H1 (cell line): ENCODE data around the gene FRRS1L.

Experiments
- EZH2 ChIP-seq: fragments of 200-600 bp; sonication (generic); IDR thresholded peaks from 2 replicates; pipeline ENCODE4 v1.7.1; 2012; ENCODE audit warnings: low read depth, mild to moderate bottlenecking, moderate library complexity, low read length, inconsistent platforms; ENCODE audit not compliant: severe bottlenecking
- JUN ChIP-seq: IDR thresholded peaks from 2 replicates; pipeline ENCODE4 v1.6.1; 2011; ENCODE audit warnings: low read depth, mild to moderate bottlenecking, improper control_type of control experiment, low read length
- POLR2A ChIP-seq, 2 experiments: IDR thresholded peaks; 1 replicate in 1 of 2; 2 replicates in 1 of 2; pipeline ENCODE4 v1.6.1; 2011; ENCODE audit warnings: low read depth in 2 of 2, low read length in 2 of 2, mild to moderate bottlenecking in 2 of 2; ENCODE audit errors: control extremely low read depth in 1 of 2
- YY1 ChIP-seq: IDR thresholded peaks from 2 replicates; pipeline ENCODE4 v1.6.1; 2011; ENCODE audit warnings: low read depth, mild to moderate bottlenecking, low read length
- TF ChIP-seq, protein P1 (sequence below): IDR thresholded peaks from 2 replicates; pipeline ENCODE4 v1.6.1; 2011; ENCODE audit warnings: low read length, improper control_type of control experiment
- TF ChIP-seq, protein P2 (sequence below), 3 experiments: IDR thresholded peaks; 1 replicate in 2 of 3; 2 replicates in 1 of 3; pipeline versions ENCODE4 v1.5.1 to v1.6.1; 2011; ENCODE audit warnings: low read length in 3 of 3, mild to moderate bottlenecking in 3 of 3, inconsistent platforms in 2 of 3, low read depth in 1 of 3, moderate library complexity in 1 of 3; ENCODE audit not compliant: insufficient read depth in 1 of 3; ENCODE audit errors: control extremely low read depth in 1 of 3
- TF ChIP-seq, protein P3 (sequence below): IDR thresholded peaks from 2 replicates; pipeline ENCODE4 v1.6.1; 2012; ENCODE audit warnings: low read length, inconsistent platforms
- TF ChIP-seq, protein P4 (sequence below): IDR thresholded peaks from 2 replicates; pipeline ENCODE4 v1.6.1; 2011; ENCODE audit warnings: low read depth, mild to moderate bottlenecking, low read length; ENCODE audit not compliant: insufficient read depth

DNA sequence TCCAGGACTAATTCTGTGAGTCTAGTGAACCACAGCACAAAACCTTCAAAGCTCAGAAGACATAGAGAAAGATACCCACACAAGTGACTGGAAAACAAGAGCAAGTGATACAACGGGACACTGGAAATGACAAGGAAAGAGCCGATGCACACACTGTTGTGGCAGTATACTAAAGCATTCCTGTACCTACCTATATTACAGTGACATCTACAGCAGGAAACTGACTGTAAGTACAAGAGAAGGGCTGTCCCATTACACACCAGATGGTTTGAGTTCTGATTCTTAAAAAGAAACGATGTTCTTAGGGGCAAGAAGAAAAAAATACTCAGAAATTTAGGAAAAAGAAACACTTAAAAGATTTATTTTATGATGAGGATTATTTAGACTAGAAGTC is 65.8 kb downstream of the FRRS1L start:
- TF ChIP-seq, protein P1, sequence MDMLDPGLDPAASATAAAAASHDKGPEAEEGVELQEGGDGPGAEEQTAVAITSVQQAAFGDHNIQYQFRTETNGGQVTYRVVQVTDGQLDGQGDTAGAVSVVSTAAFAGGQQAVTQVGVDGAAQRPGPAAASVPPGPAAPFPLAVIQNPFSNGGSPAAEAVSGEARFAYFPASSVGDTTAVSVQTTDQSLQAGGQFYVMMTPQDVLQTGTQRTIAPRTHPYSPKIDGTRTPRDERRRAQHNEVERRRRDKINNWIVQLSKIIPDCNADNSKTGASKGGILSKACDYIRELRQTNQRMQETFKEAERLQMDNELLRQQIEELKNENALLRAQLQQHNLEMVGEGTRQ = no peak
- no peak for TF ChIP-seq EZH2
- no peak for TF ChIP-seq JUN
- no peak for TF ChIP-seq YY1
- TF ChIP-seq, protein P2, sequence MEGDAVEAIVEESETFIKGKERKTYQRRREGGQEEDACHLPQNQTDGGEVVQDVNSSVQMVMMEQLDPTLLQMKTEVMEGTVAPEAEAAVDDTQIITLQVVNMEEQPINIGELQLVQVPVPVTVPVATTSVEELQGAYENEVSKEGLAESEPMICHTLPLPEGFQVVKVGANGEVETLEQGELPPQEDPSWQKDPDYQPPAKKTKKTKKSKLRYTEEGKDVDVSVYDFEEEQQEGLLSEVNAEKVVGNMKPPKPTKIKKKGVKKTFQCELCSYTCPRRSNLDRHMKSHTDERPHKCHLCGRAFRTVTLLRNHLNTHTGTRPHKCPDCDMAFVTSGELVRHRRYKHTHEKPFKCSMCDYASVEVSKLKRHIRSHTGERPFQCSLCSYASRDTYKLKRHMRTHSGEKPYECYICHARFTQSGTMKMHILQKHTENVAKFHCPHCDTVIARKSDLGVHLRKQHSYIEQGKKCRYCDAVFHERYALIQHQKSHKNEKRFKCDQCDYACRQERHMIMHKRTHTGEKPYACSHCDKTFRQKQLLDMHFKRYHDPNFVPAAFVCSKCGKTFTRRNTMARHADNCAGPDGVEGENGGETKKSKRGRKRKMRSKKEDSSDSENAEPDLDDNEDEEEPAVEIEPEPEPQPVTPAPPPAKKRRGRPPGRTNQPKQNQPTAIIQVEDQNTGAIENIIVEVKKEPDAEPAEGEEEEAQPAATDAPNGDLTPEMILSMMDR (IDR thresholded peaks at IDR 0.05; ENCODE audit: control extremely low read depth in 1 of 3, insufficient read depth in 1 of 3, low read depth in 1 of 3, low read length in 3 of 3) = no peak
- no peak for TF ChIP-seq POLR2A (IDR thresholded peaks at IDR 0.05; ENCODE audit: control extremely low read depth in 1 of 2, low read depth in 2 of 2, low read length in 2 of 2)
- TF ChIP-seq, protein P3, sequence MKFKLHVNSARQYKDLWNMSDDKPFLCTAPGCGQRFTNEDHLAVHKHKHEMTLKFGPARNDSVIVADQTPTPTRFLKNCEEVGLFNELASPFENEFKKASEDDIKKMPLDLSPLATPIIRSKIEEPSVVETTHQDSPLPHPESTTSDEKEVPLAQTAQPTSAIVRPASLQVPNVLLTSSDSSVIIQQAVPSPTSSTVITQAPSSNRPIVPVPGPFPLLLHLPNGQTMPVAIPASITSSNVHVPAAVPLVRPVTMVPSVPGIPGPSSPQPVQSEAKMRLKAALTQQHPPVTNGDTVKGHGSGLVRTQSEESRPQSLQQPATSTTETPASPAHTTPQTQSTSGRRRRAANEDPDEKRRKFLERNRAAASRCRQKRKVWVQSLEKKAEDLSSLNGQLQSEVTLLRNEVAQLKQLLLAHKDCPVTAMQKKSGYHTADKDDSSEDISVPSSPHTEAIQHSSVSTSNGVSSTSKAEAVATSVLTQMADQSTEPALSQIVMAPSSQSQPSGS = no peak
- TF ChIP-seq, protein P4, sequence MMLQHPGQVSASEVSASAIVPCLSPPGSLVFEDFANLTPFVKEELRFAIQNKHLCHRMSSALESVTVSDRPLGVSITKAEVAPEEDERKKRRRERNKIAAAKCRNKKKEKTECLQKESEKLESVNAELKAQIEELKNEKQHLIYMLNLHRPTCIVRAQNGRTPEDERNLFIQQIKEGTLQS = no peak
